ENCODE measurements around the gene CDV3.

GRCh38 chr3:133627789-133628188, 54.3 kb downstream of the CDV3 start:
- TF ChIP-seq, protein P1, sequence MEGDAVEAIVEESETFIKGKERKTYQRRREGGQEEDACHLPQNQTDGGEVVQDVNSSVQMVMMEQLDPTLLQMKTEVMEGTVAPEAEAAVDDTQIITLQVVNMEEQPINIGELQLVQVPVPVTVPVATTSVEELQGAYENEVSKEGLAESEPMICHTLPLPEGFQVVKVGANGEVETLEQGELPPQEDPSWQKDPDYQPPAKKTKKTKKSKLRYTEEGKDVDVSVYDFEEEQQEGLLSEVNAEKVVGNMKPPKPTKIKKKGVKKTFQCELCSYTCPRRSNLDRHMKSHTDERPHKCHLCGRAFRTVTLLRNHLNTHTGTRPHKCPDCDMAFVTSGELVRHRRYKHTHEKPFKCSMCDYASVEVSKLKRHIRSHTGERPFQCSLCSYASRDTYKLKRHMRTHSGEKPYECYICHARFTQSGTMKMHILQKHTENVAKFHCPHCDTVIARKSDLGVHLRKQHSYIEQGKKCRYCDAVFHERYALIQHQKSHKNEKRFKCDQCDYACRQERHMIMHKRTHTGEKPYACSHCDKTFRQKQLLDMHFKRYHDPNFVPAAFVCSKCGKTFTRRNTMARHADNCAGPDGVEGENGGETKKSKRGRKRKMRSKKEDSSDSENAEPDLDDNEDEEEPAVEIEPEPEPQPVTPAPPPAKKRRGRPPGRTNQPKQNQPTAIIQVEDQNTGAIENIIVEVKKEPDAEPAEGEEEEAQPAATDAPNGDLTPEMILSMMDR (IDR thresholded peaks at IDR 0.05) = no peak
- no peak for TF ChIP-seq POLR2A (IDR thresholded peaks at IDR 0.05)
